HG03457 (cell line): ENCODE measurements around the gene IGSF21.
"Not testable (repeated sequence)": the region's sequence is repeated elsewhere in the genome, so short reads cannot be mapped to it uniquely, and the experiment has no call there.

ENCODE experiments used
- ATAC-seq: cut with Tn5 transposase; IDR thresholded peaks from one replicate; pipeline ENCODE4 v1.9.1; 2021; ENCODE audit warnings: moderate number of reproducible peaks; ENCODE audit not compliant: unreplicated experiment

Gene IGSF21

DNA sequence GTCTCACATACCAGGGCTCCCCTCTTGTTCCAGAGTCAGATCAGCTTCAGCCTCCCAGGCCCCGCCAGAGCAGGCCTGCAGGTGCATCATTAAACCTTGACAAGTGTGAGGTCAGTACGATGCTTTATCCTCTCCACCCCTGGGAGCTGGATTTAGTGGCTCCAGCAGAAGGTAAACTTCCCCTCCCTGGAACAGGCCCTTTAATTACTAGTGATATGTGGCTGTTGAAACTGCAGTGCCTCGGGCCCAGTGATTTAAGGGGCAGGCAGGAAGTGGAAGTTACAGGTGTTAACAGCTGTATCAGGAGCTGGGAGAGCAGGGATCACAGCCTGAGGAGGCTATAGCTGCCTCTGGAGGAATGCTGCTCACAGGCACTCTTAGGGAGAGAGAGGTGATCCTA lies 240.8 kb downstream of the IGSF21 start:
- no peak for ATAC-seq

- ATAC-seq: no peak
Observed at GRCh38 chr1:18350747-18351146, 243.1 kb downstream of the IGSF21 start.

DNA sequence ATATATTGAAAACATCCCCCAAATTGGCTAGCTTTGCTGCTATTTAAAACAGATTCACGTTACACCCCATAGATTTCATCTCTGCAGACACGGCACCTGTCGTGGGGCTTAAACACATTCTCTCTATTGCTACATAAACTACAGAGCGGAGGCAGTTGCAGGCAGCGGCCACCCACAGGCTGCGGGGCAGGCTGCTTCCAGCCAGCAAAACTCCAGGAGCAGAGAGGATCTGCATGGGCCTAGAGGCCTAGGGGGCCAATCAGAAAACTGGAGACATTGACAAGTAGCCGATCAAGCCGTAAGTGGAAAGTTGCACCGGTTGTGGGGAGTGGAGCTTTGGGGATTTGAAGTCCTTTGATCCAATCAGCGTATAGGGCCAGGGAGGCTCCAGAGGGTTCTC lies 244.1 kb downstream of the IGSF21 start:
- no peak for ATAC-seq

DNA sequence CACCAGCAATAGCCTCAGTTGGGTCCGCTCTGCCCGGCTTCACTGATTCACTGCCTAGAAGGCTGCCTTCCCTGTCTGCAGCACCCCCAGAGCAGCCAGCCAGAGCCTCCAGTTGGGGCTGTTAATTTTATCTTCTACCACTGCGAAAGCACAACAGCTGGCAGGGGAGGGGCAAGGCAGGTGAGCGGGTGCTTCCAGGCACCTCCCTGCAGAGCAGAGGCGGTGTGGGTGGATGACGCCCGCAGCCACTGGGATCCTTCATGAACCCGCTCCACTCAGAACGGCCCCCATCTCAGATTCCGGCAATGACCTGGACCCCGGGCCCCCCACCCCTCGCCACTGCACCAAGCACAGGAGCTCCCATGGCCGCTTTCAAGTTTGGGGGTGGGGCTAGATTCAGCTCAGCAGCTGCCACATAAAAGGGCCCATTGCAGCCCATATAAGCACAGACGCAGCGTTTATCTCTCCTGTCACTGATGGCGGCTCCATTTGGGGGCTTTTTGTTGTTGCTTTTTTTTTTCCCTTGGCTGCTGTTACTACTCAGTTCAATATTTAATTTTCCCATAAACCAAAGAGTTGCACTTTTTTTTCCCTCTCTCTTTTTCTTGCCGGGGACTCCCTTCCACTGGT lies 245.2 kb downstream of the IGSF21 start:
- ATAC-seq: no peak

- ATAC-seq: no peak
Observed at GRCh38 chr1:18353528-18353927, 245.9 kb downstream of the IGSF21 start.

DNA sequence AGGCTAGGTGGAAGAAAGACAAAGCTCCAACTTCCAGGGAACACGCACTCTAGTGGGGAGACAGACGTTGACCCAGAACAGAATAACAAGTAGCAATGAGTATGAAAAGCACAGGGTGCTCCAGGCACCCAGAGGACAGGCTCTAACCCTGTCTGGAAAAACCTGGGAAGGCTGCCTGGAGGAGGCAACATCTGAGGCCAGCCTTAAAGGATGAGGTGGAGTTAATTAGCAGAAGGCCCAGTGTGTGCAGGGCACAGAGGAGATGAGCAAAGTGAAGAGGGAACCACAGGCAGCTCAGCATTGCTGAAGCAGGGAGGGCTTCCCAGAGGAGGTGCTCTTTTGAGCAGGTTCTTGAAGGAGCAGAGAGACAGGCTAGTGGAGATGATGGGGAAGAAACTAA lies 246.4 kb downstream of the IGSF21 start:
- ATAC-seq: no peak

DNA sequence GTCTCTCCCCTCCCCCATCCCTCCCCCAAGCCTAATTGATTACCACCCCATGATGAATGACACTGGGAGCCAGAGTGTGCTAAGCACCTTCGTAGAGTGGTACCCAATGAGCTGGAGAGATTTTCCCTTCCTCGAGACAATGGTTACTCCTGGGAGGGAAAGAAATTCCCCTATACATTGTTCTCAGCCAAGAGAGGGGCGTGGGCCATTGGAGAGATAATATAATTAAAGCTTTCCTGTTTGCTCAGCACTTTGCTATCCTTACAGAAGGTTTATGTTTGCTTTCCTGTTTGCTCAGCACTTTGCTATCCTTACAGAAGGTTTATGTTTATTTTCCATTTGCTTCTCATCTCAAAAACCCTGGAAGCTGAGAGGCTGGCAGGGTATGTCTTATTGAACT lies 247.0 kb downstream of the IGSF21 start:
- no peak for ATAC-seq

- no peak for ATAC-seq
Observed at GRCh38 chr1:18357622-18358230, 250.1 kb downstream of the IGSF21 start.

- ATAC-seq: no peak
Observed at GRCh38 chr1:18358600-18358999, 251.0 kb downstream of the IGSF21 start.

DNA sequence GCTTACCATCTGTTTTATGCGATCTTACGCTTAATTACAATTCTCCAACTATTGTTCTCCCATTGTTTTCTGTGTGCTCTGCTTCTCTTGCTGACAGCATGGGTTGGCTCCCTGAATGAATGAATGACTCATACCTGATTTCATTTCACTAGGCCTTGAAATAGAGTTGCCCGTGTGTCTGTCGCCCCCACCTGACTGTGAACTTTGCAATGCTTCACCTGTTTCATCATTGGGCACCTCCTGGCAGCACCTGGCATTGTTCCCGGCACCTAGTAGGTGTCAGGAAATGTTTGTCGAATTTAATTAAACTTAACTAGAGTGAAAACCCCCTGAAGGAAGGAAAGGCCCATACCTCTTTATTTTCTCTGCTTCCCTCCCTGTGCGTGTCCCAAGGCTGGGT lies 252.7 kb downstream of the IGSF21 start:
- ATAC-seq: no peak

GRCh38 chr1:18362150-18362549 lies 254.6 kb downstream of the IGSF21 start:
- ATAC-seq: no peak

DNA sequence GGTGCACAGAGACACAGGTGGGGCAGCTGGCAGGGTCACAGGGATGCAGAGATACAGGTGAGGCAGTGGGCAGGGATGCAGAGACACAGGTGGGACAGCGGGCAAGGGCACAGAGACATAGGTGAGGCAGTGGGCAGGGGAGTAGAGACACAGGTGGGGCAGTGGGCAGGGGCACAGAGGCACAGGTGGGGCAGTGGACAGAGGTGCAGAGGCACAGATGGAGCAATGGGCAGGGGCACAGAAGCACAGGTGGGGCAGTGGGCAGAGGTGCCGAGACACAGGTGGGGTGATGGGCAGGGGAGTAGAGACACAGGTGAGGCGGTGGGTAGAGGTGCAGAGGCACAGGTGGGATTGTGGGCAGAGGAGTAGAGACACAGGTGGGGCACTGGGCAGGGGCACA lies 255.8 kb downstream of the IGSF21 start:
- ATAC-seq: no peak

DNA sequence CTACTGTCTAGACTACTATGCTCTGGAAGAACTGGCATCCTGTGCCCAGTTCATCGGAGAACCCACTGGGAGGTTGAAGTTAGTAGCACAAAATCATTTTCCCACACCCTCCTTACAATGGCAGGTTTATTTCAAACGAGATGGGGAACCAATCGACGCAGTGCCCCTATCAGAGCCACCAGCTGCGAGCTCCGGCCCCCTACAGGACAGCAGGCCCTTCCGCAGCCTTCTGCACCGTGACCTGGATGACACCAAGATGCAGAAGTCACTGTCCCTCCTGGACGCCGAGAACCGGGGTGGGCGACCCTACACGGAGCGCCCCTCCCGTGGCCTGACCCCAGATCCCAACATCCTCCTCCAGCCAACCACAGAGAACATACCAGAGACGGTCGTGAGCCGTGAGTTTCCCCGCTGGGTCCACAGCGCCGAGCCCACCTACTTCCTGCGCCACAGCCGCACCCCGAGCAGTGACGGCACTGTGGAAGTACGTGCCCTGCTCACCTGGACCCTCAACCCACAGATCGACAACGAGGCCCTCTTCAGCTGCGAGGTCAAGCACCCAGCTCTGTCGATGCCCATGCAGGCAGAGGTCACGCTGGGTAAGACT lies 257.6 kb downstream of the IGSF21 start:
- ATAC-seq: no peak

GRCh38 chr1:18372505-18372904 lies 264.9 kb downstream of the IGSF21 start:
- ATAC-seq: not testable (repeated sequence)

DNA sequence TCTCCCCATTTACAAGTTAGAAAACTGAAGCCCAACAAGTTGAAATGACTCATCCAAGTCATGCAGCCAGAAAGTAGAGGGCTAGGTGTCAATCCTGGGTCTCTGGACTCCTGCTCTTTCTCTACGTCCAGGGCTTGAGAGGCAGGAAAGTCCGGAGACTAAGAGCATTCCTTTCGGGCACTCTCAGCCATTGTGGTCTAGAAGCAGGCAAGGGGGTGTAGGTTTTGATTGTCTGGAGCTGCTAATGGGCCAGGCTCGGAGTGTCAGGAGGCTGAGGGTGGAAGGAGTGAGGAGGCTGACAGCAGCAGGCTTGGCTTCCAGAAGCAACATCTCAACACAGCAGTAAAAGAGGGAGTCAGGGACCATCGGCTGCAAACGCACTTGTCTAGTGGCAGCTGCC lies 265.6 kb downstream of the IGSF21 start:
- ATAC-seq: no peak

GRCh38 chr1:18373882-18374493 lies 266.4 kb downstream of the IGSF21 start:
- no peak for ATAC-seq

GRCh38 chr1:18376661-18377060 lies 269.1 kb downstream of the IGSF21 start:
- no peak for ATAC-seq

GRCh38 chr1:18380288-18380687 lies 272.7 kb downstream of the IGSF21 start:
- no peak for ATAC-seq

GRCh38 chr1:18384059-18384458 lies 276.5 kb downstream of the IGSF21 start:
- no peak for ATAC-seq

DNA sequence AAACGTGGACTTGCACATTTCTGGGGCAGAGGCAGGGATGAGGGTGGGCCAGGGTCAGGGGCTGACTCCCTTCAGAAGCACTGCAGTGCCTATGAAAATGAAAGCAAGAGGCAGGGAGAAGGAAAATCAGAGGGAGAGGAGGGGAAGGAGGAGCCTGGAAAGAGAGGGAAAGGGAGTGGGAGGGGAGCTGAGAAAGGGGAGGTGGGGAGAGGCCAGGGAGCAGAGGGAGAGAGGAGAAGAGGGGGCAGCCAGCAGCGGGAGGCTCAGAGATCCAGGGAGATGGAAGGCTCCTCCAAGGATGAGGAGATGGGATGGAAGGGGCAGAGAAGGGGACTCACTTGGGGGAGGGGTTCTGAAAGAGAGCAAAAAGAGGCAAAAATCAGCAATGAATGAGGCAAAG lies 276.9 kb downstream of the IGSF21 start:
- no peak for ATAC-seq

DNA sequence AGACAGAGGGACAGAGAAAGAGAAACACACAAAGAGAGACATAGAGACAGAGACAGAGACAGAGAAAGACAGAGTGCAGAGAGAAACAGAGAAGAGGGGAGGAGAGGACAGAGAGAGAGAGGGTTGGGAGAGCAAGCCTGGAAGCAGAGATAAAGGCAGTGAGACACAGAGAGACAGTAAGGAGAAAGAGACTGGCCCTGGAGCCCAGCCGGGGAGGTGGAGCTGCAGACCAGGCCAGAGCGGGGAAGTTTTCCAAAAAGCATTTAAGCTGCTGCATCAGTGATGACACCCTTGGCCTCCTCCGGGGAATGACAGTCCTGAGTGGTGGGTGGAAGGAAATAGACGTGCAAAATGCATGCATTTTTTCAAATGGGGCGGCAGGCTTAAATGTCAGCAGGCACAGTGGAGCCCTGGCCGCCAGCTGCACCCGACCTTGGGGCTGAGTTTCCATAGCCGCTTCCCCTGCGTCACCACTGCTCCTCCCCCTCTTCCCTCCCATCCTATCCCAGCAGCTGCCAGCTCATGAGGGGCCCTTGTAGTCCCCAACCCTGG lies 277.7 kb downstream of the IGSF21 start:
- ATAC-seq: no peak

DNA sequence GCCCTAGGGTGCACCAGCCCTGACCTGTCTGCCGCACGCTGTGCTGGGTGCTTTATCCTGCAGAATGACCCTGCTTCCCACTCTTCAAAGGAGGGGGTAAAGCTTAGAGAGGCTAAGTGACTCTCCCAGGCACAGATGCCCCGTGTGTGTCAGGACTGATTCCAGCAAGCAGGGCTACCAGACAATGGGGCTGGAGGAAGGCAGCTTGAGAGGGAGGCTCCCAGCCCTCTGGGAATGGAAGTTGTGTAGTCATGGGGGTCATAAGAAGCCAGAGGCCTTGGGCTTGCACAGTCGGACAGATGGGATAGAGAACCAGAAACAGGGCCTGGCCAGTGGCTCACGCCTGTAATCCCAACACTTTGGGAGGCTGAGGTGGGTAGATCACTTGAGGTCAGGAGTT lies 279.0 kb downstream of the IGSF21 start:
- ATAC-seq: no peak
